GM21367 (cell line): ENCODE data around the gene MAP1S.

ENCODE experiments used
- ATAC-seq: cut with Tn5 transposase; IDR thresholded peaks from one replicate; pipeline ENCODE4 v1.9.1; 2021; ENCODE audit not compliant: unreplicated experiment

The MAP1S gene

DNA sequence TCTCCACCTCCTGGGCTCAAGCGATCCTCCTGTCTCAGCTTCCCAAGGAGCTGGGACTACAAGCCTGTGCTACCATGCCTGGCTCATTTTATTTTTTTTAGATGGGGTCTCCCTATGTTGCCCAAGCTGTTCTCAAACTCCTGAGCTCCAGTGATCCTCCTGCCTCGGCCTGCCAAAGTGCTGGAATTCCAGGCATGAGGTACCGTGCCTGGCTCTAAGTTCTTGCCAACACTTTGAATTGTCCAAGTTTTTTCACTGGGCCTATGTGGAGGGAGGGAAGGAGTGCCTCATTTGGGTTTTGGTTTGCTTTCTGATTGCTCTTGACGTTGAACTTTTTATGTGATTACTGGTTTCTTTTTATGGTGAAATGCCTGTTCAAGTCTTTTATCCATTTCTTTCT is 26.7 kb upstream of the MAP1S start:
- no peak for ATAC-seq

GRCh38 chr19:17695198-17695597 is 24.1 kb upstream of the MAP1S start:
- ATAC-seq, result no peak

DNA sequence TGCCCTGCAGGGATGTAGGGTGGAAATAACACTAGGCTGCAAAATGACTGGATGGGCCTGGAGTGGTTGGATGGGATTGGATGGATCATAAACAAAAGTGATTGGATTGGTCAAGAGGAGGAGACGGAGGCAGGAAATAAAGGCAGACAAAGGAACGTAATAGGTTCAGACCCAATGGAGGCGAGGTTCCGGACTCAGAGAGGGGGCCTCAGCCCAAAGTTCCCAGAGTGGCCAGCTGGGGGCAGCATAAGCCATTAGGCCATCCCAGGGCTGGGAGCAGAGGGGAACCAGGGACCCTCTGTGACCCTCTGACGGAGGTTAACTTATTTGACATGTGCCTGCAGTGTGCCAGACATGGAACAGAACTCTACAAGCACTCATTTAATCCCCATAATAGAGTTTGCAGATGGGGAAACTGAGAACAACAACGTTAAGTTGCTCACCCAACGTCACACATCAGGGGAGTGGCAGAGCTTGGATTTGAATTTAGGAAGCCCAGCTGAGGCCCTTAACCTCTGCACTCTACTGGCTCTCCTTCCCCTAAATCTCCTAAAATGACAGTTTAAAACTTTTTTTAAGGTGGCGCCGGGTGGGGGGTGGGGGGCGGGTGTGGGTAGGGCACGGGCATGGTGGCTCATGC is 15.3 kb upstream of the MAP1S start:
- no peak for ATAC-seq

- no peak for ATAC-seq
Observed at GRCh38 chr19:17706750-17707181, 12.5 kb upstream of the MAP1S start.

GRCh38 chr19:17711851-17712250 is 7.4 kb upstream of the MAP1S start:
- no peak for ATAC-seq

GRCh38 chr19:17716309-17716929 is 2.9 kb upstream of the MAP1S start:
- ATAC-seq, result no peak

DNA sequence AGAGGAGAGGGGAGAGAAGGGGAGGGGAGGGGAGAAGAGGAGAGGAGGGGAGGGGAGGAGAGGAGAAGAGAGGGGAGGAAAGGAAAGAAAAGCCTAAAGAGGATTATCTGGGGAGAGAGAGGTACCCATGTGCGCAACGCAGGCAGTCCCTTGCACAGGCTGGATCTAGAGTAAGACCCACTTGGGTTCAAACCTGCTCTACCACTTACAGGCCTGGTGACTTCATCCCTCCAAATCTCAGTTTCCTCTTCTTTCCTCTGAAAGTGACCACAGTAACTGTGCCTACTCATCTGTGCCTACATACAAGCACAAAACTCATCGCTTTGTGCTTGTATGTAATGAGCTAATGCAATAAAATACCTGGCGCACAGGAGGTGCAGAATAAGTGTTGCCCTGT is 732 bp upstream of the MAP1S start:
- no peak for ATAC-seq

DNA sequence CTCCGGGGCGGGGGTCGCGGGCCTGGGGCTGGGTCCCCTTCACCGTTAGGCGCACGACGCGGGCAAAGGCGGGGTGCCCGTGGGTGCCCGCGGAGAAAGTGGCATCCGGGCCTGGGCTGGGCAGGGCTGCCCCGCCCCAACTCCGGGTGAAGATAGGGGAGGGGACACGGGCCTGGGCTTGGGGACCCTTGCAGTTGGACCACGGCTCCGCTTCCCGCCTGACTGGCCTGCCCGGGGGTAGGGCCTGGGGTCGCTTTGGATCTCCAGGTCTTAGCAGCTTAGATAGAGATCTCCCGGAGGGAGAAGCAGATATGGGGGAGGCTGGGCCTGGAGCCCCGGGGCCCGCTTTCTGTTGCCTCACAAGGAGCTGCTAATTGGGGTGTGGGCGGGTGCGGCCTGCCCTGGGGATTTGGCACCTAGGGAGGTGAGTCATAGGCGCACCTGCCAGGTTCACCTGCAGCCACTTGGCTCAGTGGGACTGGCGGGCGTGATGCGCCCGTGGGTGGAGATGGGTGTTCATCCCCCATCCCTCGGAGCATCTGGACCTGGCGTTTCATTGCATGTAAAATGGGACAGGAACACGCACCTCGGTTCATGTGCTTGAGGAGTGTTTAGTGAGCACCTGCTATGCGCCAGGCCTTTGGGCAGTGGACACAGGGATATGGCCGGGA is 585 bp downstream of the MAP1S start:
- ATAC-seq, result peak; percentile 17

- ATAC-seq, result no peak
Observed at GRCh38 chr19:17720440-17720839, 1.2 kb downstream of the MAP1S start.

GRCh38 chr19:17721111-17721628 is 1.9 kb downstream of the MAP1S start:
- no peak for ATAC-seq

DNA sequence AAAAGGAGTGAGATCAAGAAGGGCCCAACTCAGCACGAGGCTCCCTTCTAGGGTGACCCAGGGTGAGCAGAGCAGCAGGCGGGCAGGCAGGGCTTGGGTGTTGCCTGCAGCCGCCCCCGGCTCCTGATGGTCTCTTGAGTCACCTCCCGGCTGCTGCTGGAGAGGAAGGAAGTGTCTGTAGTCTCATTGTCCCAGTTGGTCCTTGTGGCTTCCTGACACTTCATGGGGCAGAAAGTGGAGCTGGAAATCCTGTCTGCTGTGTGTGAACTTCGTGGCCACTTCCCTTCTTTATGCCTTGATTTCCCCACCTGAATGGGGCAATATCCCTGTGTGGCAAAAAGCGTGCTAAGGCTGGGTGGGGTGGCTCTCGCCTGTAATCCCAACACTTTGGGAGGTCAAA is 2.5 kb downstream of the MAP1S start:
- no peak for ATAC-seq

DNA sequence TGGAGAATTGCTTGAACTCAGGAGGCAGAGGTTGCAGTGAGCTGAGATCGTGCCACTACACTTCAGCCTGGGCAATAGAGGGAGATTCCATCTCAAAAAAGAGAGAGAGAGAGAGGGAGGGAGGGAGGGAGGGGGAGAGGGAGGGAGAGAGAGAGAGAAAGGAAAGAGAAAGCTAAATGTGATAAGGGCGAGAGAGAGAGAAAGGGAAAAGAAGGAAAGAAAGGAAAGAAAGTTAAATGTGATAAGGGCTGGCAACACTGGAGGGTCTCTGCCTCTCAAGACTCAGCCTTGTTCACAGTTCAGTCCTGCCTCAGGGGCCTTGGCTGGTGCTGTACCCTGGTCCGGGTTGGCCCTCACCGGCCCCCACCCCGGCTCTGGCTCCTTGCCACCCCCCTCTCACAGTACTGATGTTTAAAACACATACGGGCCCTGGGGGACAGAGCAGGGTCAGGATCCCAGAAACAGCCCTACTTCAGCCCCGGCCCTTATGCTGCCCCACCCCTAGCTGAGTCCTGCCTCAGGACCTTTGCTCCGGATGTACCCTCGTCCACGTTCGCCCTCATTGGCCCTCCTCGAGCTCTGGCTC is 3.5 kb downstream of the MAP1S start:
- no peak for ATAC-seq

- no peak for ATAC-seq
Observed at GRCh38 chr19:17724655-17725054, 5.4 kb downstream of the MAP1S start.

DNA sequence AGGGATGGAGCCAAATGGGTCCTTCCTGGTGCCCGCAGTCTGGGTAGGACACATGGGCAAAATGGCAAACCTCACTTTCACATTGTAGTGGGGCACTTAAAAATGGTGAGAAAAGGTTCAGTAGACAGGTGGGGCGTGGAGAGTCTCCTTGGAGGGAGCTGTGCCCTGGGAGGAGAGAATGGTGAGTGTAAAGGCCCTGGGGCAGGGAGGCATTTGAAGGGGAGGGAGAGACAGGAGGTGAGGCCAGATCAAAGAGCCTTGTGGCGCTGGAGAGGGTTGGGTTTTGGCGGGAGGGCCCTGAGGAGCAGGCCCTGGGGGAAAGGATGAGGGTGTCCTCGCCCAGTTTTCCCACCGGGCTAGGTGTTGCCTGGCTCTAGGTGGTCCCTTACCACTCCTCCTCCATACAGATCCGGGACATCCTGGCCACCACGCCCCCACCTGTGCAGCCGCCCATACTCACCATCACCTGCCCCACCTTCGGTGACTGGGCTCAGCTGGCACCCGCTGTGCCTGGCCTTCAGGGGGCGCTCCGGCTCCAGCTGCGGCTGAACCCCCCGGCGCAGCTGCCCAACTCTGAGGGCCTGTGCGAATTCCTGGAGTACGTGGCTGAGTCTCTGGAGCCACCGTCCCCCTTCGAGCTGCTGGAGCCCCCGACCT is 6.3 kb downstream of the MAP1S start:
- no peak for ATAC-seq

DNA sequence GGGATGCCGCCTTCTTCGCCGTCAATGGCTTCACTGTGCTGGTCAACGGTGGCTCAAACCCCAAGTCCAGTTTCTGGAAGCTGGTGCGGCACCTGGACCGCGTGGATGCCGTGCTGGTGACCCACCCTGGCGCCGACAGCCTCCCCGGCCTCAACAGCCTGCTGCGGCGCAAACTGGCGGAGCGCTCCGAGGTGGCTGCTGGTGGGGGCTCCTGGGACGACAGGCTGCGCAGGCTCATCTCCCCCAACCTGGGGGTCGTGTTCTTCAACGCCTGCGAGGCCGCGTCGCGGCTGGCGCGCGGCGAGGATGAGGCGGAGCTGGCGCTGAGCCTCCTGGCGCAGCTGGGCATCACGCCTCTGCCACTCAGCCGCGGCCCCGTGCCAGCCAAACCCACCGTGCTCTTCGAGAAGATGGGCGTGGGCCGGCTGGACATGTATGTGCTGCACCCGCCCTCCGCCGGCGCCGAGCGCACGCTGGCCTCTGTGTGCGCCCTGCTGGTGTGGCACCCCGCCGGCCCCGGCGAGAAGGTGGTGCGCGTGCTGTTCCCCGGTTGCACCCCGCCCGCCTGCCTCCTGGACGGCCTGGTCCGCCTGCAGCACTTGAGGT is 7.0 kb downstream of the MAP1S start:
- no peak for ATAC-seq

DNA sequence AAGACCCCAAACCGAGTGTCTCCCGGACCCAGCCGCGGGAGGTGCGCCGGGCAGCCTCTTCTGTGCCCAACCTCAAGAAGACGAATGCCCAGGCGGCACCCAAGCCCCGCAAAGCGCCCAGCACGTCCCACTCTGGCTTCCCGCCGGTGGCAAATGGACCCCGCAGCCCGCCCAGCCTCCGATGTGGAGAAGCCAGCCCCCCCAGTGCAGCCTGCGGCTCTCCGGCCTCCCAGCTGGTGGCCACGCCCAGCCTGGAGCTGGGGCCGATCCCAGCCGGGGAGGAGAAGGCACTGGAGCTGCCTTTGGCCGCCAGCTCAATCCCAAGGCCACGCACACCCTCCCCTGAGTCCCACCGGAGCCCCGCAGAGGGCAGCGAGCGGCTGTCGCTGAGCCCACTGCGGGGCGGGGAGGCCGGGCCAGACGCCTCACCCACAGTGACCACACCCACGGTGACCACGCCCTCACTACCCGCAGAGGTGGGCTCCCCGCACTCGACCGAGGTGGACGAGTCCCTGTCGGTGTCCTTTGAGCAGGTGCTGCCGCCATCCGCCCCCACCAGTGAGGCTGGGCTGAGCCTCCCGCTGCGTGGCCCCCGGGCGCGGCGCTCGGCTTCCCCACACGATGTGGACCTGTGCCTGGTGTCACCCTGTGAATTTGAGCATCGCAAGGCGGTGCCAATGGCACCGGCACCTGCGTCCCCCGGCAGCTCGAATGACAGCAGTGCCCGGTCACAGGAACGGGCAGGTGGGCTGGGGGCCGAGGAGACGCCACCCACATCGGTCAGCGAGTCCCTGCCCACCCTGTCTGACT is 7.9 kb downstream of the MAP1S start:
- no peak for ATAC-seq

- no peak for ATAC-seq
Observed at GRCh38 chr19:17727843-17728242, 8.6 kb downstream of the MAP1S start.

- ATAC-seq, result no peak
Observed at GRCh38 chr19:17733127-17733526, 13.8 kb downstream of the MAP1S start.

GRCh38 chr19:17734146-17734545 is 14.9 kb downstream of the MAP1S start:
- ATAC-seq, result no peak

GRCh38 chr19:17735410-17735809 is 16.1 kb downstream of the MAP1S start:
- no peak for ATAC-seq
